HCT116 (cell line): ENCODE measurements around the gene ARHGAP19. TPM values are rescaled to one million over a fixed set of nuclear protein-coding genes. Genes with fewer than 3 reads are reported as not detected.

Experiments used
- ATAC-seq: fragments of 200-7000 bp; cut with Tn5 transposase; 2 replicates; pipeline ENCODE4 v1.9.1; 2020; ENCODE audit warnings: mild to moderate bottlenecking, moderate library complexity
- BruUV-seq: library from RNA; stranded (reverse); fragments of 400-500 nt; replicated peaks from 2 replicates; lab custom pipeline; 2021; lab: Mats Ljungman, UMichigan
- CTCF ChIA-PET: fragments of 300-600 bp; sonication (Branson Sonifier 250); formaldehyde crosslinking; loops from one replicate; lab custom pipeline; 2021; ENCODE audit warnings: antibody characterized with exemption; lab: Charles Lee
- POLR2A ChIA-PET: fragments of 300-600, 350-600 bp; sonication (Branson Sonifier 250); formaldehyde crosslinking; loops from one replicate; lab custom pipeline; 2021; ENCODE audit warnings: antibody characterized with exemption; lab: Charles Lee
- RAD21 ChIA-PET, 2 experiments: fragments of 300-600 bp; sonication (Branson Sonifier 250); formaldehyde crosslinking; loops; one replicate each; lab custom pipeline; 2023; ENCODE audit warnings: low total read pairs in 2 of 2; ENCODE audit not compliant: uncharacterized antibody in 2 of 2, unreplicated experiment in 2 of 2, low non-redundant PET in 1 of 2; lab: Charles Lee
- DNase-seq: peaks from one replicate; pipeline ENCODE4 v3.0.0-alpha.2; 2010; ENCODE audit warnings: low read depth, low spot score
- H2AFZ ChIP-seq: fragments of 200-600 bp; shearing (Covaris generic), sonication (generic); 2 replicates; pipeline ENCODE4 v1.6.1; 2017; ENCODE audit warnings: low read depth, mixed run types, mixed read lengths, antibody characterized with exemption, low read length; ENCODE audit not compliant: poor library complexity, severe bottlenecking
- H3K27ac ChIP-seq: 2 replicates; pipeline ENCODE4 v1.5.1; 2012; ENCODE audit warnings: low read depth, low read length
- H3K27me3 ChIP-seq: fragments of 200-600 bp; sonication (generic); 2 replicates; pipeline ENCODE4 v1.6.1; 2016; ENCODE audit warnings: mixed run types, low read length, mixed read lengths; ENCODE audit not compliant: insufficient read depth
- H3K36me3 ChIP-seq, 2 experiments: fragments of 200-500 bp in 1 of 2; fragments of 200-600 bp in 1 of 2; sonication (Bioruptor generic) in 1 of 2; sonication (generic) in 1 of 2; 2 replicates each; pipeline versions ENCODE4 v1.5.1 to v1.6.1; 2014 to 2016; ENCODE audit warnings: low read length in 2 of 2, inconsistent platforms in 1 of 2, mixed read lengths in 1 of 2, mixed run types in 1 of 2; ENCODE audit not compliant: insufficient read depth in 2 of 2, control insufficient read depth in 1 of 2
- H3K4me1 ChIP-seq, 2 experiments: fragments of 200-600 bp in 1 of 2; sonication (generic) in 1 of 2; 2 replicates each; pipeline versions ENCODE4 v1.5.1 to v1.6.1; 2012 to 2017; ENCODE audit warnings: low read length in 2 of 2, inconsistent platforms in 1 of 2, mild to moderate bottlenecking in 1 of 2, mixed read lengths in 1 of 2, mixed run types in 1 of 2, moderate library complexity in 1 of 2; ENCODE audit not compliant: insufficient read depth in 2 of 2, control insufficient read depth in 1 of 2
- H3K4me2 ChIP-seq: fragments of 200-600 bp; sonication (generic); 2 replicates; pipeline ENCODE4 v1.6.1; 2017; ENCODE audit warnings: mixed run types, low read length, mixed read lengths
- H3K4me3 ChIP-seq, 2 experiments: fragments of 200-600 bp in 1 of 2; sonication (generic) in 1 of 2; replicated peaks in 1 of 2; 2 replicates each; pipeline ENCODE4 v1.5.1; 2011 to 2016; ENCODE audit warnings: low read length in 2 of 2, control low read depth in 1 of 2, low read depth in 1 of 2, mild to moderate bottlenecking in 1 of 2, mixed read lengths in 1 of 2, mixed run types in 1 of 2
- H3K79me2 ChIP-seq: fragments of 200-600 bp; sonication (generic); 2 replicates; pipeline ENCODE4 v1.6.1; 2017; ENCODE audit warnings: mild to moderate bottlenecking, mixed run types, low read length, moderate library complexity, mixed read lengths; ENCODE audit not compliant: insufficient read depth
- H3K9ac ChIP-seq: fragments of 200-600 bp; sonication (generic); 2 replicates; pipeline ENCODE4 v1.6.1; 2016; ENCODE audit warnings: low read length, mixed read lengths
- H3K9me2 ChIP-seq: fragments of 200-600 bp; sonication (generic), shearing (Covaris generic); 2 replicates; pipeline ENCODE4 v1.6.1; 2017; ENCODE audit warnings: mixed run types, mild to moderate bottlenecking, moderate library complexity; ENCODE audit not compliant: insufficient read depth
- H3K9me3 ChIP-seq, 2 experiments: fragments of 200-500 bp in 1 of 2; fragments of 200-600 bp in 1 of 2; sonication (Bioruptor generic) in 1 of 2; sonication (generic) in 1 of 2; 2 replicates each; pipeline ENCODE4 v1.6.1; 2014 to 2017; ENCODE audit warnings: low read length in 2 of 2, mixed read lengths in 2 of 2, inconsistent platforms in 1 of 2, low read depth in 1 of 2, mild to moderate bottlenecking in 1 of 2, mixed run types in 1 of 2, moderate library complexity in 1 of 2; ENCODE audit not compliant: control insufficient read depth in 1 of 2, insufficient read depth in 1 of 2
- H4K20me1 ChIP-seq: fragments of 200-600 bp; sonication (generic), shearing (Covaris generic); 2 replicates; pipeline ENCODE4 v1.6.1; 2017; ENCODE audit warnings: mixed run types, mild to moderate bottlenecking, moderate library complexity; ENCODE audit not compliant: insufficient read depth
- ATF3 ChIP-seq: IDR thresholded peaks from 2 replicates; pipeline ENCODE4 v1.6.1; 2012
- CTCF ChIP-seq, 3 experiments: fragments of 200-600 bp in 1 of 3; sonication (generic) in 1 of 3; IDR thresholded peaks in 2 of 3; conservative IDR thresholded peaks in 1 of 3; 2 replicates each; pipeline ENCODE4 v1.5.1; 2012 to 2017; ENCODE audit warnings: low read depth in 2 of 3, low read length in 2 of 3, antibody characterized with exemption in 1 of 3, borderline replicate concordance in 1 of 3, control low read depth in 1 of 3, mild to moderate bottlenecking in 1 of 3, mixed read lengths in 1 of 3, mixed run types in 1 of 3, moderate library complexity in 1 of 3; ENCODE audit not compliant: insufficient read depth in 1 of 3
- ELF1 ChIP-seq: IDR thresholded peaks from 2 replicates; pipeline ENCODE4 v1.6.1; 2012; ENCODE audit warnings: low read depth, borderline replicate concordance
- EZH2phosphoT487 ChIP-seq: fragments of 200-600 bp; IDR thresholded peaks from 2 replicates; pipeline ENCODE4 v1.6.1; 2018; ENCODE audit warnings: antibody characterized with exemption, borderline replicate concordance
- SIN3A ChIP-seq: IDR thresholded peaks from 2 replicates; pipeline ENCODE4 v1.6.1; 2012; ENCODE audit warnings: low read depth
- SRF ChIP-seq: IDR thresholded peaks from 2 replicates; pipeline ENCODE4 v1.6.1; 2012; ENCODE audit warnings: low read depth
- intact Hi-C: fragments of 100-400 bp; cut with micrococcal nuclease; formaldehyde crosslinking; loops from 2 replicates; pipeline ENCODE4 v1.10.0; 2022
- total RNA-seq: library from RNA; stranded (reverse); gene quantifications from one replicate; pipeline ENCODE4 v1.2.1, GENCODE V29; 2021; ENCODE audit not compliant: unreplicated experiment

Gene ARHGAP19
- total RNA-seq, 1 experiment from 2014 or later: 36.8 TPM

- no peak overlapping the region for H3K27ac ChIP-seq
- CTCF ChIA-PET: no interaction called here
- H3K9me3 ChIP-seq: no peaks in the 10 kb centered on the region
- RAD21 ChIA-PET: no interaction called here
- no peak for ATAC-seq
- H3K27me3 ChIP-seq: no peaks in the 10 kb centered on the region
- H3K36me3 ChIP-seq: no peaks in the 10 kb centered on the region
- peaks cover 46% of the 10 kb centered on the region for H3K79me2 ChIP-seq
- H3K4me3 ChIP-seq: no peak overlapping the region
- no peak for DNase-seq
- H3K9me2 ChIP-seq: no peaks in the 10 kb centered on the region
- BruUV-seq: no TSS peak
- TF ChIP-seq ATF3 (no peak), EZH2phosphoT487 (no peak)
- no peak overlapping the region for H3K4me2 ChIP-seq
- H4K20me1 ChIP-seq: no peaks in the 10 kb centered on the region
- POLR2A ChIA-PET: no interaction called here
- no peak overlapping the region for H3K9ac ChIP-seq
- intact Hi-C loops: no loop called here
- no peak overlapping the region for H2AFZ ChIP-seq
- H3K4me1 ChIP-seq: peaks cover 5 to 12% of the 10 kb centered on the region in 2 experiments; a peak in 2 of 4 replicates
Observed at GRCh38 chr10:97280783-97281182, 11.7 kb downstream of the ARHGAP19 start.

GRCh38 chr10:97279121-97279815, 13.2 kb downstream of the ARHGAP19 start:
- BruUV-seq: no TSS peak
- Histone ChIP-seq H3K9me2 (no peaks in the 10 kb centered on the region), H3K4me3 (no peak overlapping the region), H3K79me2 (peaks cover 44% of the 10 kb centered on the region), H3K4me2 (no peak overlapping the region), H3K36me3 (no peaks in the 10 kb centered on the region), H3K9me3 (no peaks in the 10 kb centered on the region), H4K20me1 (no peaks in the 10 kb centered on the region), H3K9ac (no peak overlapping the region), H3K27me3 (no peaks in the 10 kb centered on the region), H3K27ac (no peak overlapping the region; the same call in 1 of the 2 replicates), H3K4me1 (peaks cover 5 to 12% of the 10 kb centered on the region in 2 experiments; a peak in 2 of 4 replicates), H2AFZ (no peak overlapping the region)
- intact Hi-C loops: loop anchor here (2.0 kb wide), 1 partner anchor 76 kb away; no protein-coding TSS in a partner anchor
- TF ChIP-seq CTCF (IDR thresholded peaks at IDR 0.05 in 2 of 3, conservative IDR thresholded peaks at IDR 0.05 in 1 of 3; ENCODE audit: borderline replicate concordance in 1 of 3, insufficient read depth in 1 of 3, low read depth in 2 of 3, low read length in 2 of 3) (no peak), SIN3A (no peak), ELF1 (no peak), SRF (no peak)
- POLR2A ChIA-PET: interaction anchor here (1.2 to 1.3 kb wide), 2 partner anchors 11 to 51 kb away, joined by 3 read pairs; no protein-coding TSS in a partner anchor
- ATAC-seq (no peak), DNase-seq (no peak)
- RAD21 ChIA-PET: interaction anchor here in 1 of 2 experiments (1.3 kb wide), 1 partner anchor 65 kb away, joined by 3 read pairs; no protein-coding TSS in a partner anchor
- CTCF ChIA-PET: interaction anchor here (0.7 to 1.6 kb wide), 13 partner anchors 8 to 254 kb away, joined by 3 to 15 read pairs (median 4); partner anchors contain the start of genes ARHGAP19 and RRP12
